Kidney tubule cell (primary cell): ENCODE results near the gene DOCK3.
"Not testable (repeated sequence)": the region's sequence is repeated elsewhere in the genome, so short reads cannot be mapped to it uniquely, and the experiment has no call there.

Experiments
- DNase-seq: peaks from one replicate; pipeline ENCODE4 v3.0.0-alpha.2; 2018; ENCODE audit warnings: low spot score

Gene DOCK3

DNA sequence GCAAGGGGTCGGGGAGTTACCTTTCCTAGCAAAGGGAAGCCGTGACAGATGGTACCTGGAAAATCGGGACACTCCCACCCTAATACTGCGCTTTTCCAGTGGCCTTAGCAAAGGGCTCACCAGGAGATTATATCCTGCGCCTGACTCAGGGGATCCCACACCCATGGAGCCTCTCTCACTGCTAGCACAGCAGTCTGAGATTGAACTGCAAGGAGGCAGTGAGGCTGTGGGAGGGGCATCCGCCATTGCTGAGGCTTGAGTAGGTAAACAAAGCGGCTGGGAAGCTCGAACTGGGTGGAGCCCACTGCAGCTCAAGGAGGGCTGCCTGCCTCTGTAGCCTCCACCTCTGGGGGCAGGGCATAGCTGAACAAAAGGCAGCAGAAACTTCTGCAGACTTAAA lies 693.5 kb downstream of the DOCK3 start:
- DNase-seq: not testable (repeated sequence)

DNA sequence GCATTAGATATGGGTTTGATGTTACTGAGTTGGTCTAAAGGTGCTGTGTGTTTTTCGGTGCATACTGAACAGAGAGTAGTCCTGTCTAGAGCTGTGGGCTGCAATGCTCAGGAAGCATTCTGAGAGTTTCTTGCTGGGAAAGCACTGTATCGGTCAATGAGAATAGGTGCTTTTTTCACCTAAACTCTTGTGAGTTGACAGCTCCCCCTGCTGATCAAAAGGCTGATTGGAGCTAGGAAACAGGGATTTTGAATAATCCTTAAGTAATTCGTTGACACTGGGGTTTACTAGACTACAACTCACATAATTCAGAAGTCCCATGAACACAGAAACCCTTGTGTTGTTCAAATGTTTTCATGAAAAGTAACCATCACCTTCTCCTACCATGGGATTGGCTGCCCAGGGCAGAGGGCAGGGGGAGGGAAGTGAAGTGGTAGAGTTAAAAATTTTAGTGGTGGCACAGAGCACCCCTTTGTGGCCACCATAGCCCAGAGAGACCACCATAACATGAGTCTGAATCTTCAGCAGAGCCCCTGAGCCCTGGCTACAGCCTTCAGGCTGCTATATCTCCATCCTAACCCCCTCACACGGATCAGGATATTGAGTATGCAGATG lies 697.3 kb downstream of the DOCK3 start:
- peak; percentile 70 for DNase-seq

DNA sequence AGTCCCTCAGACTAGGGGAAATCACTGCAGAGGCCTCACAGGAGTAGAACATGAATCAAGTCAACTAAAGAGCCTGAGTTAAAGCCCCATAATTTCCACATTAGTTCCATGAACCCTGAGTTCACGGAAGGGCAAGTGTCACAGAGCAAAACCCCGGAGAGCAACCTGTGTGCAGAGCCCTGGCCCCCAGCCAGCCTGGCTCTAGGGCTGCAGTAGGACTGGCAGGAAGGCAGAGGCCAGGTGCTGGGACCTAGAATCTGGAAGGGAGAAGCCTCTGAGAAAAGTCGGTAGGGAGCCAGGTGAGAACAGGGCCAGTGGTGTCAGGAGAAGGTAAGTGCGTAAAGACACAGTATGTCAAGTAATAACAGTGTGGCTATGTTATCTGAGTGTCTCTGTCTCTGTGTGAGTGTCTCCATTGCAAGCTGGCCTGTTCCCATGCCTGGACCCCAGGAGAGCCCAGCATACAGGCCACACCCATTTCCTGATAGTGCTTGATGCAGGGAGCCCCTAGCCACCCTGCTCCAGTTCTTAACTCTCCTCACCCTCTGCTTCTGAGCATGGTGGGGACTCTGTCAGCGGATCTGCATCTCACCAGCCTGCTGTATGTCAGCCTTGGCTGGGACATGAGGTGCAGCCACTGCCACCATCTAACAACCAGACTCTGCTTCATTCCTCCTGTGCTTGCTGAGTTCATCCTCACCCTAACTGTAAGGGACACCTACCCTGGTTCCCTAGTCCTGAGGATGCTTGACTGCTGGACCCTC lies 699.1 kb downstream of the DOCK3 start:
- DNase-seq: no peak

DNA sequence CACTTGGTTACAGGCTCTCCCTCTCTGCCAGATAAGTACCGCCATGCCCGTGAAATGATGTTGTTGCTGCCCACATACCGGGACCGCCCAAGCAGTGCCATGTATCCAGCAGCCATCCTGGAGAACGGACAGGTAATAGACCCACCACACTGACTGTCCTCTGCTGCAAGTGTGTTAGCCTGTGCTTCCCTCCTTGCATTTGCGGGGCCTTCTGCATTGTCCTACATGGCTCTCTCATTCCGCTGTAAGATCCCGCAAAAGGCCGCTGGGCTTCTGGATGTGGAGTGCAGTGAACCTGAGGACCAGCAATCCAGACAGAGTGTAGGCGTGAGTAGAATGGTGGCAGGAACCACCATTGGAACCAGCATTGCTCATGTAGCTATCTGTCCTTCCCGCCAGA lies 699.7 kb downstream of the DOCK3 start:
- DNase-seq: no peak

- DNase-seq: no peak
Observed at GRCh38 chr3:51375136-51375535, 700.4 kb downstream of the DOCK3 start.

GRCh38 chr3:51375571-51375970 lies 700.8 kb downstream of the DOCK3 start:
- no peak for DNase-seq

GRCh38 chr3:51378065-51378464 lies 703.3 kb downstream of the DOCK3 start:
- no peak for DNase-seq

DNA sequence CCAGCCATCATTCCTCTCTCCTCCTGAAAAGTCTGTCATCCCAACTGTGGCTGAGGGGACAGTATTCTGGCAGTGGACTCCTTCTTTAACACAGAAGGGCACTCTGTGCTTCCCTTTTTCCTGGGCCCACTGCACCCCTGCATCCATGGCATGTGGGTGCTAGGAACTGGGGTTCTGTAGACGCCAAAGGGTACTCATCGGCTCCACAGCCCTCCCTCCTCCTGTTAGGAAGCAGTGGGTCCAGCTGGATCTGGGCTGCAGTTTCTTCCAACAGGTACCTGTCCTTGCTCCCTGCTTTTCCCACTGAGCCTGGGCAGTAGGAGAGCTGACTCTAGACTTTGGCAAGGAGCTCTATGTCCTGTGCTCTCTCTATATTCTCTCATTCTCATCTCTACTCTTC lies 704.0 kb downstream of the DOCK3 start:
- no peak for DNase-seq

GRCh38 chr3:51379301-51379700 lies 704.6 kb downstream of the DOCK3 start:
- no peak for DNase-seq

GRCh38 chr3:51379746-51380455 lies 705.2 kb downstream of the DOCK3 start:
- no peak for DNase-seq

- DNase-seq: no peak
Observed at GRCh38 chr3:51380601-51381332, 706.0 kb downstream of the DOCK3 start.

DNA sequence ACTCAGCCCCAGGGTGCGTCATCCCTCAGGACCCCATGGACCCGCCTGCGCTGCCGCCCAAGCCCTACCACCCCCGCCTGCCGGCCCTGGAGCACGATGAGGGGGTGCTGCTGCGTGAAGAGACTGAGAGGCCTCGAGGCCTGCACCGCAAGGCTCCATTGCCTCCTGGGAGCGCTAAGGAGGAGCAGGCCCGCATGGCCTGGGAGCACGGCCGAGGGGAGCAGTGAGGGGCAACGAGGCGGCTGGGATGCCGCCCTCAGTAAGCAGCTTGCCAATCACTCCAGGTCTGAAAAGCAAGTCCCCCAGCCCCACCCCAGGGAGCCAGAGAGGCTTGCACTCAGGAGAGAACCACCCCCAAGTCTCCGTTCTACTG lies 706.6 kb downstream of the DOCK3 start:
- DNase-seq: no peak

DNA sequence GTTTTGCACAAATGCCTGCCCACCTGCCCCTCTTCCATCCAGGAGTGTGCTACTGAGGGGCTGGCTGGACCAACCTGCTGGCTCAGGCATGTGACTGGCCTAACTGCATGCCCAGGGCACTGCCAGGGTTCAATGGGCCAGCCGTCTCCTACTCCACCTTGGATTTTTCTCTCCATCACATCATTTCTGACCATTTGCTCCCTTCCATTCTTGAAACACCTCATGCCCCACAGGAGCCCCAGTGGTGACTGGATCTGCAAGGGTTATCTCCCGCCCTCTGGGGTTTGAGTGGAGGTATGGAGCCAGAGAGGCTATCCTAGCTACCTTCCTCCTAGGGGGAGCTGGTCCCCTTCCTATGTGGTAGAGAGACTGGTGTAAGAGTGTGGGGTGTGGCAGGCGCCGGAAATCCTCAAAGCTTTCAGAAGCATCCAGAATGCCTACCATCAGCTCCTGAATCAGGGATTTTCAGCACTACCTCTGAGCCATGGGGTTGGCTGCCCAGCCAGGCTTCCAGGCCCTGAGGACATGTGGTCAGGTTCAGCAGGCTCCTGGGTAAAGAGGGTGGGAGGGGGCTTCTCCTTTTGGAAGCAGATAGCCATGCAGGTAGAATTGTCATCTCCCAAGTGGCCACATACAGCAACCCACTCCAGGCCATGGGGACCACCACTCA lies 707.5 kb downstream of the DOCK3 start:
- DNase-seq: no peak

DNA sequence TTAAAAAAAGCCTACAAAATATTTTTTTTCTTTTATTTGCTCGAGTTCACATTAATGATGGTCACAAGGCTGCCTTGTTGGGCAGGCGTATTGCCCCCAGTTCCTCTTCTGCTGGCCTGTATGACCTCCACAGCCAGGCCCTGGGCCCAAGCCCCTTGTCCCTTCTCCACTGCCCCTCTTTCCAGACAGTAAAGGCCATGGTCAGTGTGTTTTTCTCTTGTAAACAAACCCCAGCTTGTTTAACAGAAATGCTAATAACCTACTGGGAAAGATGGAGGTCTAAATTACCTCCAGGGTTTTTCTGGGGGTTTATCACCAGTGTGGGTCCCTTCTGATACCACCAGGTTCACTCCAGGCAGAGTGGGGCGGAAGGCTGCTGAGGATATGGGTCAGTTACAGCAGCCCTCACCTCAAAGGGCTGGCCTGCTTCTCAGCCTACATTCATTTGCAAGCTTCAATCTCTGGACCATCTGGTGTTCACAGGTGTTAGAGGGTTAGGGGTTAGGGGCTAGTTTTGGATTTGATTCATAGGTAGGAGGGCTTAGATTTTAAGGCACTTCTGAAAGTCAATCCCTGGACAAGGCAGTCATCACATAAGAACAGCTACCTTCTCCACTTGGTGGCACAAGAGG lies 708.3 kb downstream of the DOCK3 start:
- DNase-seq: no peak

DNA sequence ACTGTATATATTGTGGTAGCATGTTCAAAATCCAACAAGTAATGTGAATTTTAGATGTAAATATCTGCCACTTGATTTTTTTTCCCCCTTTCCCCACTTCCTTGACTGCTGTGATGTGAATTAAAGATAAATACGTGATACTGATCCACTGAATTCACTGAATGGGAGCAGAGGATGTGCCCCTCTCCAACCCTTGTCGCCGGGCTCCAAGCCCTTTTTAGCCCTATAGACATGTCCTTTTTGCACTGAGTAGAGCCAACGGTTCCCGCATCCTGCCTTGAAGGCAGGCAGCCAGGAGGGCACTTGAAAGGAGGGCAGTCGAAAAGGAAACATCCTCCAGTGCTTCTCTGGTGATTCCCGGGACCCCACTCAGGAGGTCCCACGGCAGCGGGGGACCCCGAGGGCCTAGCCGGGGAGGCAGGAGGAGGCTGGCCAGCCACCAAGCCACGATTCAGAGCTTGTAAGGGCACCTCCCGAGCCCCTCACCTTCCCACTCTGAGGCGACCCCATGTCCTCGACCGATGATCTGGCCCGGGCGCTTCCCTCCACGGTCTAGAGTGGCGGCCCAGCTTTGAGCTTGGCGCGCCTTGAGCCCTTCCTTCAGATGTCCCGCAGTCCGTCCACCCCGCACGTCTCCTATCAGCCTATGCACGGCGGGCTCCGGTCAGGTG lies 709.5 kb downstream of the DOCK3 start:
- peak; percentile 39 for DNase-seq

DNA sequence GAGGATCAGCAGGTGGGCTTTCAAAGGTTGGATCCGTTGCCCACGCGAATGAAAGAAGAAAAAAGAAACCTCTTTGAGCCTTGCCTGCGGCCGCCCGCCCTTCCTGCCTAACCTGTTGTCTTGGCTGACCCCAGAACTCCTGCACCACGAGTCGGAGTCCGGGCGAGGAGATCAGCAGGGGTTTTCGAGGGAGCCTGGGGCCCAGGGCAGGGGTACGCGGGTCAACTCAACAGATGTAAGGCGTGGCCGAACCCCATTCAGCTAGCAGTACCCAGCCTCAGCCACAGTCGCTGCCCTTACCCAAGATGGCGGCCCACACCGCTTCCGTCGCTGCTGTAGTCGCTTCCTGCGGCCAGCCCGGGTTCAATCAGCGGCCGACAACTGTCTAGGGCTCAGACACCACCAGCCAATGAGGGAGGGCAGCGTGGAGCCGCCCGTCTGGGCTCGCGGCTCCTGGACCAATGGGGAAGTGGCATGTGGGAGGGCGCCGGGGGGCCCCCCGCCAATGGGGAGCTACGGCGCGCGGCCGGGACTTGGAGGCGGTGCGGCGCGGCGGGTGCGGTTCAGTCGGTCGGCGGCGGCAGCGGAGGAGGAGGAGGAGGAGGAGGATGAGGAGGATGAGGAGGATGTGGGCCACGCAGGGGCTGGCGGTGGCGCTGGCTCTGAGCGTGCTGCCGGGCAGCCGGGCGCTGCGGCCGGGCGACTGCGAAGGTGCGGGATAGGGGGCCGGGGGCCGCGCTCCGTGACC lies 710.2 kb downstream of the DOCK3 start, which contains the start of gene MANF:
Gene MANF (plus strand): TSS at position 566 of the 748 bp plus-strand sequence. CDS start 52 bp downstream, at position 618.
- DNase-seq: peak; percentile 99

DNA sequence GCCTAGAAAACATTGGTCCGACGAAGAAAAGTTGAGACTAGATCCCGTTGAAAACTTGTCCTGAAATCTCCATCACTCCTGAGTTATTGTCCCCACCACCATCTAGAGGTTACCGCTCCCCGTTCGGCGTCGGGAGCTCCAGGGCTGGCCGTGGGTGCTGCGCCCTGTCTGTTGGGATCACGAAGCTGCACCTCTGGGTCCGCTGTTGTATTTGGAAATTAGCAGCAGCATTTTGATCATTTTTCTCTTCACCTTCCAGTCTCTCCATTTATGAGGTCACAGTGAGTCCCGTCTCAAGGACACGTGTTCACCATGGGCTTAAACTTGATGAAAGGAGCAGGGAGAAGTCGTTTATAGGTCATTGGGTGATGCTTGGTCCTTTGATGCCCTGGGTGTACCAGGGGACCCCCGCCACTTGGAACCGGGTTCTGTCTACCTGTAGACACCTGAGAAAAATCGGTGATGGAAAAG lies 710.9 kb downstream of the DOCK3 start:
- DNase-seq: no peak

GRCh38 chr3:51386159-51386851 lies 711.6 kb downstream of the DOCK3 start:
- no peak for DNase-seq

DNA sequence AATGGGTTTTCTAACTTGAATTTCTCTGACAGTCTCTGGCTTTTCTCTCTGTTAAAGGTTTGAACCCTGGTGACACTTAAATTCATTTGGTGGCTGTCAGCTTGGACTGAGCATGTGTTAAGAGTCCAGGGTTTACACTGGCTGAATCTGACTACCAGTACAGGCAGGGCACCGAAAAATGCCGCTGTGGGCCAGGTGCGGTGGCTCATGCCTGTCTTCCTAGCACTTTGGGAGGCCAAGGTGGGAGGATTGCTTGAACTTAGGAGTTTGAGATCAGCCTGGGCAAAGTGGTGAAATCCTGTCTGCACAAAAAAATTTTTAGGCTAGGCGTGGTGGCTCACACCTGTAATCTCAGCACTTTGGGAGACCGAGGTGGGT lies 712.1 kb downstream of the DOCK3 start:
- no peak for DNase-seq
